HEK293 (cell line): ENCODE data around the gene SMIM44.

Source experiments
- GLI2 ChIP-seq: fragments of 450-650 bp; formaldehyde crosslinking; IDR thresholded peaks from 2 replicates; pipeline ENCODE4; 2017; ENCODE audit warnings: missing biosample characterization, missing genetic modification characterization, low read depth, borderline replicate concordance
- KLF10 ChIP-seq: fragments of 450-650 bp; IDR thresholded peaks from 2 replicates; pipeline ENCODE4 v1.5.1; 2018; ENCODE audit warnings: missing biosample characterization, mild to moderate bottlenecking, missing genetic modification characterization
- KLF17 ChIP-seq: fragments of 450-650 bp; formaldehyde crosslinking; IDR thresholded peaks from 2 replicates; pipeline ENCODE4 v1.5.1; 2016; ENCODE audit warnings: missing biosample characterization, missing genetic modification characterization
- RBAK ChIP-seq: fragments of 450-650 bp; formaldehyde crosslinking; IDR thresholded peaks from 2 replicates; pipeline ENCODE4 v1.5.1; 2016; ENCODE audit warnings: missing biosample characterization, missing genetic modification characterization
- SETDB1 ChIP-seq: IDR thresholded peaks from one replicate; pipeline ENCODE4 v1.6.1; 2017; ENCODE audit warnings: mild to moderate bottlenecking, low read length, moderate library complexity, mixed read lengths; ENCODE audit not compliant: insufficient read length
- TCF7L2 ChIP-seq: IDR thresholded peaks from 2 replicates; pipeline ENCODE4 v1.6.1; 2011; ENCODE audit warnings: low read depth, mild to moderate bottlenecking, inconsistent platforms, low read length, moderate library complexity, borderline replicate concordance
- TSHZ1 ChIP-seq: fragments of 450-650 bp; formaldehyde crosslinking; IDR thresholded peaks from 2 replicates; pipeline ENCODE4 v1.5.1; 2016; ENCODE audit warnings: missing biosample characterization, missing genetic modification characterization, borderline replicate concordance
- WT1 ChIP-seq: fragments of 450-650 bp; formaldehyde crosslinking; IDR thresholded peaks from 2 replicates; pipeline ENCODE4 v1.5.1; 2016; ENCODE audit warnings: missing biosample characterization, missing genetic modification characterization
- ZBTB1 ChIP-seq: fragments of 450-650 bp; formaldehyde crosslinking; IDR thresholded peaks from 2 replicates; pipeline ENCODE4 v1.5.1; 2016; ENCODE audit warnings: missing biosample characterization, missing genetic modification characterization
- ZBTB26 ChIP-seq: fragments of 450-650 bp; formaldehyde crosslinking; optimal IDR thresholded peaks from 2 replicates; pipeline ENCODE3; 2016; ENCODE audit warnings: missing biosample characterization, mild to moderate bottlenecking, missing genetic modification characterization
- ZFHX2 ChIP-seq: fragments of 450-650 bp; formaldehyde crosslinking; conservative IDR thresholded peaks from 2 replicates; pipeline ENCODE4 v1.5.1; 2016; ENCODE audit warnings: missing biosample characterization, missing genetic modification characterization
- ZNF146 ChIP-seq: fragments of 450-650 bp; formaldehyde crosslinking; IDR thresholded peaks from 2 replicates; pipeline ENCODE4 v1.5.1; 2016; ENCODE audit warnings: missing biosample characterization, missing genetic modification characterization
- ZNF175 ChIP-seq: fragments of 450-650 bp; formaldehyde crosslinking; IDR thresholded peaks from 2 replicates; pipeline ENCODE4 v1.5.1; 2016; ENCODE audit warnings: missing biosample characterization, missing genetic modification characterization
- ZNF19 ChIP-seq: fragments of 450-650 bp; formaldehyde crosslinking; IDR thresholded peaks from 2 replicates; pipeline ENCODE4; 2016; ENCODE audit warnings: missing biosample characterization, missing genetic modification characterization, low read depth
- ZNF280D ChIP-seq: fragments of 450-650 bp; formaldehyde crosslinking; IDR thresholded peaks from 2 replicates; pipeline ENCODE4 v1.5.1; 2016; ENCODE audit warnings: missing biosample characterization, missing genetic modification characterization
- ZNF366 ChIP-seq: fragments of 450-650 bp; formaldehyde crosslinking; conservative IDR thresholded peaks from 2 replicates; pipeline ENCODE4 v1.5.1; 2016; ENCODE audit warnings: missing biosample characterization, missing genetic modification characterization
- ZNF433 ChIP-seq: fragments of 450-650 bp; formaldehyde crosslinking; IDR thresholded peaks from 2 replicates; pipeline ENCODE4 v1.5.1; 2016; ENCODE audit warnings: missing biosample characterization, missing genetic modification characterization, low read depth
- ZNF530 ChIP-seq: fragments of 450-650 bp; formaldehyde crosslinking; IDR thresholded peaks from 2 replicates; pipeline ENCODE4 v1.5.1; 2016; ENCODE audit warnings: low read depth, missing biosample characterization, missing genetic modification characterization
- ZNF555 ChIP-seq: fragments of 450-650 bp; formaldehyde crosslinking; conservative IDR thresholded peaks from 2 replicates; pipeline ENCODE4 v1.5.1; 2017; ENCODE audit warnings: missing biosample characterization, mild to moderate bottlenecking, missing genetic modification characterization, inconsistent platforms
- ZNF558 ChIP-seq: fragments of 450-650 bp; formaldehyde crosslinking; IDR thresholded peaks from 2 replicates; pipeline ENCODE4 v1.5.1; 2016; ENCODE audit warnings: missing biosample characterization, missing genetic modification characterization
- ZNF561 ChIP-seq: fragments of 450-650 bp; IDR thresholded peaks from 2 replicates; pipeline ENCODE4 v1.5.1; 2018; ENCODE audit warnings: missing biosample characterization, missing genetic modification characterization, borderline replicate concordance
- ZNF571 ChIP-seq: fragments of 450-650 bp; formaldehyde crosslinking; IDR thresholded peaks from 2 replicates; pipeline ENCODE4 v1.5.0; 2017; ENCODE audit warnings: missing biosample characterization, missing genetic modification characterization
- ZNF623 ChIP-seq: fragments of 450-650 bp; formaldehyde crosslinking; IDR thresholded peaks from 2 replicates; pipeline ENCODE4 v1.5.1; 2016; ENCODE audit warnings: missing biosample characterization, missing genetic modification characterization
- ZNF645 ChIP-seq: fragments of 450-650 bp; formaldehyde crosslinking; IDR thresholded peaks from 2 replicates; pipeline ENCODE4; 2016; ENCODE audit warnings: missing biosample characterization, missing genetic modification characterization
- ZNF677 ChIP-seq: fragments of 450-650 bp; IDR thresholded peaks from 2 replicates; pipeline ENCODE4 v1.5.0; 2018; ENCODE audit warnings: missing biosample characterization, mild to moderate bottlenecking, missing genetic modification characterization, moderate library complexity
- ZNF704 ChIP-seq: fragments of 450-650 bp; formaldehyde crosslinking; IDR thresholded peaks from 2 replicates; pipeline ENCODE4 v1.5.1; 2016; ENCODE audit warnings: missing biosample characterization, missing genetic modification characterization
- ZNF843 ChIP-seq: fragments of 450-650 bp; formaldehyde crosslinking; IDR thresholded peaks from 2 replicates; pipeline ENCODE4 v1.5.1; 2016; ENCODE audit warnings: missing biosample characterization, missing genetic modification characterization
- ZSCAN4 ChIP-seq: fragments of 450-650 bp; formaldehyde crosslinking; IDR thresholded peaks from 2 replicates; pipeline ENCODE4 v1.5.1; 2017; ENCODE audit warnings: missing biosample characterization, missing genetic modification characterization

Gene SMIM44

GRCh38 chr19:3500429-3501101 lies 17.3 kb upstream of the SMIM44 start, which contains the start of gene DOHH (continued):
- TF ChIP-seq ZNF571 (tag by site-specific recombination) (no peak), KLF17 (tag by site-specific recombination) (peak; percentile 95), WT1 (tag by site-specific recombination) (no peak), GLI2 (no peak), ZNF561 (tag by site-specific recombination) (0 out of 2 replicates have a peak, but pooled peaks have one; percentile 41), TSHZ1 (tag by site-specific recombination) (no peak; the same call in 1 of the 2 replicates), ZNF555 (no peak), ZNF433 (tag by site-specific recombination) (no peak), ZNF19 (tag by site-specific recombination) (no peak), ZNF146 (tag by site-specific recombination) (no peak), ZBTB1 (tag by site-specific recombination) (no peak), ZNF175 (no peak), TCF7L2 (no peak), ZNF558 (tag by site-specific recombination) (no peak; the same call in 1 of the 2 replicates), ZNF280D (tag by site-specific recombination) (no peak), RBAK (tag by site-specific recombination) (no peak), ZNF645 (tag by site-specific recombination) (no peak), ZFHX2 (peak; percentile 88), ZNF677 (no peak), ZNF843 (tag by site-specific recombination) (peak; percentile 58; the same call in 1 of the 2 replicates), SETDB1 (no peak), ZNF704 (no peak), ZNF530 (tag by site-specific recombination) (no peak), KLF10 (peak; percentile 33; the same call in 1 of the 2 replicates), ZSCAN4 (tag by site-specific recombination) (peak; percentile 56; the same call in 1 of the 2 replicates), ZNF366 (tag by site-specific recombination) (peak; percentile 50), ZNF623 (no peak), ZBTB26 (tag by site-specific recombination) (peak; percentile 36)
